ENCODE results near the gene ZBTB21.

GRCh38 chr21:42039911-42040351, 29.8 kb upstream of the ZBTB21 start:
- no peak for TF ChIP-seq YY1 (IDR thresholded peaks at IDR 0.05; ENCODE audit: insufficient read depth, insufficient read length)
- TF ChIP-seq ZNF274 (IDR thresholded peaks at IDR 0.05; ENCODE audit: low read depth, low read length): no peak
- no peak for TF ChIP-seq SUZ12 (IDR thresholded peaks at IDR 0.05; ENCODE audit: extremely low read depth, insufficient read depth, insufficient read length)
